H9 (cell line): ENCODE results near the gene CDH13. TPM values are rescaled to one million over a fixed set of nuclear protein-coding genes. Genes with fewer than 3 reads are reported as not detected.

ENCODE experiments used
- DNase-seq: peaks from one replicate; pipeline ENCODE4 v3.0.0-alpha.2; 2017
- H2AFZ ChIP-seq: one replicate; pipeline ENCODE4 v1.6.1; 2013; ENCODE audit warnings: mild to moderate bottlenecking, low read length, control low read depth, moderate library complexity
- H2AK5ac ChIP-seq: 2 replicates; pipeline ENCODE4 v1.6.1; 2013; ENCODE audit warnings: low read length, control low read depth, mixed read lengths; ENCODE audit not compliant: insufficient read length
- H2BK120ac ChIP-seq: one replicate; pipeline ENCODE4 v1.6.1; 2013; ENCODE audit warnings: low read depth, mild to moderate bottlenecking, low read length, control low read depth, inconsistent platforms; ENCODE audit not compliant: poor library complexity, severe bottlenecking
- H2BK12ac ChIP-seq: 2 replicates; pipeline ENCODE4 v1.6.1; 2013; ENCODE audit warnings: low read length, control low read depth, mixed read lengths, low read depth; ENCODE audit not compliant: insufficient read length
- H2BK15ac ChIP-seq: 2 replicates; pipeline ENCODE4 v1.6.1; 2013; ENCODE audit warnings: low read depth, low read length, control low read depth
- H2BK20ac ChIP-seq: one replicate; pipeline ENCODE4 v1.6.1; 2013; ENCODE audit warnings: low read depth, mild to moderate bottlenecking, low read length, control low read depth, inconsistent platforms; ENCODE audit not compliant: poor library complexity, severe bottlenecking
- H2BK5ac ChIP-seq: 2 replicates; pipeline ENCODE4 v1.6.1; 2013; ENCODE audit warnings: low read length, control low read depth, mixed read lengths; ENCODE audit not compliant: insufficient read length
- H3K14ac ChIP-seq: 2 replicates; pipeline ENCODE4 v1.6.1; 2013; ENCODE audit warnings: low read length, control low read depth; ENCODE audit not compliant: insufficient read depth
- H3K18ac ChIP-seq: 2 replicates; pipeline ENCODE4 v1.6.1; 2013; ENCODE audit warnings: low read depth, mild to moderate bottlenecking, mixed read lengths, low read length, control low read depth; ENCODE audit not compliant: insufficient read length
- H3K23ac ChIP-seq: 2 replicates; pipeline ENCODE4 v1.6.1; 2013; ENCODE audit warnings: low read length, control low read depth, mixed read lengths, low read depth; ENCODE audit not compliant: insufficient read length
- H3K23me2 ChIP-seq: 2 replicates; pipeline ENCODE4 v1.6.1; 2013; ENCODE audit warnings: low read depth, mild to moderate bottlenecking, mixed read lengths, low read length, control low read depth; ENCODE audit not compliant: insufficient read length, poor library complexity, severe bottlenecking
- H3K27ac ChIP-seq: 2 replicates; pipeline ENCODE4 v1.5.1; 2013; ENCODE audit warnings: low read length, control low read depth, mixed read lengths, low read depth; ENCODE audit not compliant: insufficient read length
- H3K27me3 ChIP-seq: 2 replicates; pipeline ENCODE4 v1.6.1; 2013; ENCODE audit warnings: low read length, control low read depth, inconsistent platforms; ENCODE audit not compliant: insufficient read depth
- H3K4ac ChIP-seq: 2 replicates; pipeline ENCODE4 v1.6.1; 2013; ENCODE audit warnings: low read depth, mild to moderate bottlenecking, control low read depth, inconsistent platforms, low read length, moderate library complexity
- H3K4me1 ChIP-seq: 2 replicates; pipeline ENCODE4 v1.6.1; 2013; ENCODE audit warnings: low read length, control low read depth, inconsistent platforms; ENCODE audit not compliant: insufficient read depth
- H3K4me2 ChIP-seq: 2 replicates; pipeline ENCODE4 v1.6.1; 2013; ENCODE audit warnings: low read length, control low read depth, mixed read lengths; ENCODE audit not compliant: insufficient read length, insufficient read depth
- H3K56ac ChIP-seq: 2 replicates; pipeline ENCODE4 v1.6.1; 2013; ENCODE audit warnings: low read depth, mild to moderate bottlenecking, mixed read lengths, low read length, control low read depth; ENCODE audit not compliant: insufficient read length
- H3K79me1 ChIP-seq: 2 replicates; pipeline ENCODE4 v1.6.1; 2013; ENCODE audit warnings: low read depth, mild to moderate bottlenecking, moderate library complexity, low read length, control low read depth, inconsistent platforms; ENCODE audit not compliant: insufficient read depth, poor library complexity, severe bottlenecking
- H3K79me2 ChIP-seq: 2 replicates; pipeline ENCODE4 v1.6.1; 2013; ENCODE audit warnings: low read length, control low read depth, inconsistent platforms; ENCODE audit not compliant: insufficient read depth
- H3K9ac ChIP-seq: 2 replicates; pipeline ENCODE4 v1.6.1; 2013; ENCODE audit warnings: low read length, control low read depth, mixed read lengths; ENCODE audit not compliant: insufficient read length; ENCODE audit errors: extremely low read depth
- H3K9me3 ChIP-seq: one replicate; pipeline ENCODE4 v1.6.1; 2013; ENCODE audit warnings: low read depth, low read length, inconsistent platforms; ENCODE audit not compliant: control insufficient read depth
- H3T11ph ChIP-seq: one replicate; pipeline ENCODE4 v1.6.1; 2013; ENCODE audit warnings: mild to moderate bottlenecking, low read length, control low read depth, inconsistent platforms
- H4K20me1 ChIP-seq: one replicate; pipeline ENCODE4 v1.6.1; 2013; ENCODE audit not compliant: control insufficient read depth, insufficient read length, insufficient read depth
- H4K5ac ChIP-seq: 2 replicates; pipeline ENCODE4 v1.6.1; 2013; ENCODE audit warnings: low read depth, mild to moderate bottlenecking, mixed read lengths, low read length, control low read depth; ENCODE audit not compliant: insufficient read length
- H4K8ac ChIP-seq: replicated peaks from 2 replicates; pipeline ENCODE4 v1.6.1; 2013; ENCODE audit warnings: low read length, control low read depth, mixed read lengths, low read depth; ENCODE audit not compliant: insufficient read length
- H4K91ac ChIP-seq: 2 replicates; pipeline ENCODE4 v1.6.1; 2013; ENCODE audit warnings: low read depth, mild to moderate bottlenecking, moderate library complexity, mixed read lengths, low read length, control low read depth; ENCODE audit not compliant: insufficient read length
- H3K27ac Mint-ChIP-seq, 3 experiments: 2 replicates in 2 of 3; 3 replicates in 1 of 3; pipeline ENCODE4 v1.8.0; 2020 to 2021; ENCODE audit warnings: mixed read lengths in 3 of 3, mild to moderate bottlenecking in 1 of 3, moderate library complexity in 1 of 3
- H3K27me3 Mint-ChIP-seq: 2 replicates; pipeline ENCODE4 v1.8.0; 2021; ENCODE audit warnings: low read depth, mild to moderate bottlenecking, moderate library complexity, mixed read lengths
- H3K36me3 Mint-ChIP-seq, 3 experiments: 2 replicates in 2 of 3; 3 replicates in 1 of 3; pipeline ENCODE4 v1.8.0; 2020 to 2021; ENCODE audit warnings: low read depth in 3 of 3, mixed read lengths in 3 of 3; ENCODE audit not compliant: insufficient read depth in 1 of 3
- H3K4me1 Mint-ChIP-seq, 2 experiments: 2 replicates each; pipeline ENCODE4 v1.8.0; 2020; ENCODE audit warnings: mixed read lengths in 2 of 2
- H3K4me3 Mint-ChIP-seq, 2 experiments: 2 replicates in 1 of 2; 3 replicates in 1 of 2; pipeline ENCODE4 v1.8.0; 2020 to 2021; ENCODE audit warnings: mild to moderate bottlenecking in 2 of 2, mixed read lengths in 2 of 2, moderate library complexity in 1 of 2
- H3K9me3 Mint-ChIP-seq, 2 experiments: 2 replicates in 1 of 2; 3 replicates in 1 of 2; pipeline ENCODE4 v1.8.0; 2020; ENCODE audit warnings: mild to moderate bottlenecking in 2 of 2, mixed read lengths in 2 of 2, moderate library complexity in 1 of 2
- CTCF ChIP-seq: fragments of 200-600 bp; sonication (generic); conservative IDR thresholded peaks from 3 replicates; pipeline ENCODE4 v1.8.0; 2021; ENCODE audit warnings: antibody characterized with exemption, mild to moderate bottlenecking
- WGBS: extraction: QIAGEN DNeasy Blood & Tissue Kit; methylation state at CpG from one replicate; pipeline ENCODE4 v1.1.7; 2013; ENCODE audit warnings: missing lambda C conversion rate, low lambda C conversion rate, mixed read lengths; ENCODE audit not compliant: insufficient read length; ENCODE audit errors: extremely low coverage; 5-methylcytosine and 5-hydroxymethylcytosine counted together
- total RNA-seq: library from RNA; stranded (reverse); gene quantifications from 2 replicates; pipeline ENCODE4 v1.2.1, GENCODE V29; 2021

The CDH13 gene
- total RNA-seq, 1 experiment from 2014 or later, result 1.5 TPM

- H3K4ac ChIP-seq, result no peak overlapping the region
- WGBS, result no CpG with 5 or more reads among the region's 7 CpGs
These were observed 951.4 kb downstream of the CDH13 start for GRCh38 chr16:83578171-83578570.

More at GRCh38 chr16:83578171-83578570, 951.4 kb downstream of the CDH13 start:
- Histone ChIP-seq H2BK5ac (no peak overlapping the region), H4K8ac (no peak overlapping the region), H3T11ph (no peak overlapping the region), H3K4me2 (no peak overlapping the region), H4K5ac (no peak overlapping the region), H2BK20ac (no peak overlapping the region), H2BK12ac (no peak overlapping the region), H3K9me3 (no peaks in the 10 kb centered on the region), H2BK120ac (no peak overlapping the region), H2AFZ (no peak overlapping the region), H3K27me3 (no peaks in the 10 kb centered on the region), H3K14ac (no peak overlapping the region), H3K18ac (no peak overlapping the region), H3K56ac (no peak overlapping the region), H3K27ac (no peak overlapping the region), H3K23me2 (no peaks in the 10 kb centered on the region), H3K79me2 (no peaks in the 10 kb centered on the region), H2BK15ac (no peak overlapping the region), H3K9ac (no peak overlapping the region), H2AK5ac (no peak overlapping the region), H4K20me1 (no peaks in the 10 kb centered on the region), H4K91ac (no peak overlapping the region), H3K79me1 (no peaks in the 10 kb centered on the region), H3K23ac (no peak overlapping the region), H3K4me1 (peaks cover 8% of the 10 kb centered on the region; the same call in 1 of the 2 replicates)
- H3K27ac Mint-ChIP-seq, result peak overlapping the region in 1 of 3 experiments; percentile 69; a peak in 1 of 7 replicates
- TF ChIP-seq CTCF, result no peak
- peaks cover 0 to 6% of the 10 kb centered on the region in 2 experiments; a peak in 2 of 5 replicates for H3K9me3 Mint-ChIP-seq
- DNase-seq, result no peak
- H3K4me1 Mint-ChIP-seq, result peaks cover 22 to 26% of the 10 kb centered on the region in 2 experiments
- H3K36me3 Mint-ChIP-seq, result peaks cover 0 to 1% (median 0%) of the 10 kb centered on the region in 3 experiments; a peak in 1 of 7 replicates
- H3K4me3 Mint-ChIP-seq, result no peak overlapping the region
- H3K27me3 Mint-ChIP-seq, result peaks cover 2% of the 10 kb centered on the region
